GM10266 (cell line): ENCODE results near the gene HMX1.

ENCODE experiments used
- DNase-seq: peaks from one replicate; pipeline ENCODE4 v3.0.0; 2012; ENCODE audit errors: extremely low spot score
- CTCF ChIP-seq: IDR thresholded peaks from 2 replicates; pipeline ENCODE4 v1.5.1; 2012; ENCODE audit warnings: mild to moderate bottlenecking, low read depth; ENCODE audit not compliant: control insufficient read depth, insufficient read depth; ENCODE audit errors: missing control alignments

HMX1 gene

GRCh38 chr4:8834681-8835220 is 36.9 kb downstream of the HMX1 start:
- no peak for DNase-seq
- TF ChIP-seq CTCF: no peak

GRCh38 chr4:8832113-8832915 is 39.3 kb downstream of the HMX1 start:
- DNase-seq: no peak
- no peak for TF ChIP-seq CTCF

GRCh38 chr4:8831221-8832112 is 40.2 kb downstream of the HMX1 start:
- no peak for DNase-seq
- no peak for TF ChIP-seq CTCF

GRCh38 chr4:8830611-8831200 is 40.9 kb downstream of the HMX1 start:
- DNase-seq: no peak
- TF ChIP-seq CTCF: no peak

- no peak for DNase-seq
These were observed 41.6 kb downstream of the HMX1 start for GRCh38 chr4:8830056-8830455.

GRCh38 chr4:8829584-8829983 is 42.1 kb downstream of the HMX1 start:
- no peak for DNase-seq
- TF ChIP-seq CTCF: no peak

More at GRCh38 chr4:8830056-8830455, 41.6 kb downstream of the HMX1 start:
- TF ChIP-seq CTCF: no peak
